Activated CD8-positive, alpha-beta memory T cell treated with anti-CD3 and anti-CD28 coated beads, Interleukin-2, amount 10 ng/mL, durations not matched to agents 7 days and 5 days (primary cell): ENCODE results near the gene EFL1. TPM values are rescaled to one million over a fixed set of nuclear protein-coding genes. Genes with fewer than 3 reads are reported as not detected.
A peak's percentile ranks its signal among the peaks of the same experiment; 100 is the strongest.
"Not testable (repeated sequence)": the region's sequence is repeated elsewhere in the genome, so short reads cannot be mapped to it uniquely, and the experiment has no call there.

ENCODE experiments used
- ATAC-seq: fragments of 150-1000 bp; cut with Tn5 transposase; one replicate; pipeline ENCODE4 v1.10.0; 2021; ENCODE audit warnings: moderate library complexity
- CTCF ChIA-PET: fragments of 350-600 bp; sonication (Branson Sonifier 250); formaldehyde crosslinking; loops from one replicate; lab custom pipeline; 2021; ENCODE audit warnings: antibody characterized with exemption; lab: Charles Lee
- DNase-seq: peaks from one replicate; pipeline ENCODE4 v3.0.0-alpha.2; 2020
- H3K27ac Mint-ChIP-seq: one replicate; pipeline ENCODE4 v1.8.0; 2021; ENCODE audit warnings: mild to moderate bottlenecking, mixed read lengths
- H3K27me3 Mint-ChIP-seq: one replicate; pipeline ENCODE4 v1.8.0; 2021; ENCODE audit warnings: mixed read lengths
- H3K36me3 Mint-ChIP-seq: one replicate; pipeline ENCODE4 v1.8.0; 2021; ENCODE audit warnings: mild to moderate bottlenecking, mixed read lengths
- H3K4me1 Mint-ChIP-seq: one replicate; pipeline ENCODE4 v1.8.0; 2021; ENCODE audit warnings: mixed read lengths
- H3K4me3 Mint-ChIP-seq: one replicate; pipeline ENCODE4 v1.8.0; 2021; ENCODE audit warnings: mild to moderate bottlenecking, moderate library complexity, mixed read lengths
- H3K9me3 Mint-ChIP-seq: one replicate; pipeline ENCODE4 v1.8.0; 2022; ENCODE audit warnings: low read depth, mixed read lengths
- total RNA-seq, 2 experiments: library from RNA; stranded (reverse); gene quantifications; one replicate each; pipeline ENCODE4 v1.2.3, GENCODE V29; 2021

The EFL1 gene
- total RNA-seq, 2 experiments from 2014 or later: 27.2 to 29.4 TPM

GRCh38 chr15:82261566-82262421 lies 740 bp downstream of the EFL1 start:
- ATAC-seq: peak; percentile 25
- Mint-ChIP-seq H3K4me1 (peaks cover 29% of the 10 kb centered on the region), H3K27ac (peak overlapping the region; percentile 88), H3K36me3 (peaks cover 26% of the 10 kb centered on the region), H3K4me3 (peak overlapping the region; percentile 93)
- CTCF ChIA-PET, H3K9me3 Mint-ChIP-seq, H3K27me3 Mint-ChIP-seq: not testable (repeated sequence)
- peak; percentile 68 for DNase-seq

DNA sequence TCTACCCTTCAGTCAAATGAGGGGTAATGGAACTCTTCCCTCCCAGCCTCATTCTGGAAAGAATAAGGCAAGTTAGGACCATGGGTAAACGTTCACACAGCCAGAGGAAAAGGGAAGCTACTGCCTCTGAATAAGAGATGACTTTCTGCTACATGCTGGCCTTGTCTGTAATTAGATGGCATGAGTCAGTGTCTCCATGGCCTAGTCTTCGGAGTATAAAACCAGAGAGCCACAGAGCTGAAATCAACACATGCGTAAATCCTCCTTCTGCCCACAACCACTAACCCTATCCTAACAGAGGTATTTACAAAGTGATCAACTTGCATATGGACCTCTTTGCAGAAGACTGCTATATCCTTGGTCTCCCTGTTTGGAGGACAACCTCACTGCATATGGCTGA lies 14.3 kb downstream of the EFL1 start:
- DNase-seq, H3K27me3 Mint-ChIP-seq, H3K27ac Mint-ChIP-seq, H3K4me3 Mint-ChIP-seq, H3K9me3 Mint-ChIP-seq, ATAC-seq, CTCF ChIA-PET: not testable (repeated sequence)
- peaks cover 26% of the 10 kb centered on the region for H3K4me1 Mint-ChIP-seq
- H3K36me3 Mint-ChIP-seq: peaks cover 32% of the 10 kb centered on the region

- H3K9me3 Mint-ChIP-seq, H3K27me3 Mint-ChIP-seq, CTCF ChIA-PET, H3K4me3 Mint-ChIP-seq: not testable (repeated sequence)
- Mint-ChIP-seq H3K27ac (peak overlapping the region; percentile 63), H3K4me1 (peaks cover 31% of the 10 kb centered on the region), H3K36me3 (peaks cover 29% of the 10 kb centered on the region)
- peak; percentile 43 for DNase-seq
- ATAC-seq: peak; percentile 39
Observed at GRCh38 chr15:82245956-82246355, 16.6 kb downstream of the EFL1 start.

DNA sequence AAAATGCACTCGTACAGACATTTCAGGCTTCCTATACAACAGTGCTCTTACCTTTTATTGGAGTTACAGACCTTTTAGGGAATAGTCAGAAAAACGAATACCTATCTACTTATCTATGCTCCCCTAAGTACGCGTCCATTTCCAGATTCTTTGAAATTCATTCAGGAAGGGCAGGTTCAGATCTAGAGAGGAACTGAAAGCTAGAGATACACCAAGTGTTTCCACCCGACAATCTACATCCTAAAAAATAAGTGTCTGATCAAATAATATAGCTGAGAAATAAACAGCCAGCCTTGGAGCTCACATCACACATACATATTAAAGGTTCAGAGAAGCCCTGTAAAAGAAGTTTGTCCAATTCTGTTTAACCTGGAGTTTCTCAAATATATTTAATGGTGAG lies 18.9 kb downstream of the EFL1 start:
- ATAC-seq, H3K9me3 Mint-ChIP-seq, H3K27ac Mint-ChIP-seq, H3K27me3 Mint-ChIP-seq, H3K4me3 Mint-ChIP-seq, CTCF ChIA-PET, DNase-seq: not testable (repeated sequence)
- peaks cover 43% of the 10 kb centered on the region for H3K36me3 Mint-ChIP-seq
- H3K4me1 Mint-ChIP-seq: peaks cover 31% of the 10 kb centered on the region

DNA sequence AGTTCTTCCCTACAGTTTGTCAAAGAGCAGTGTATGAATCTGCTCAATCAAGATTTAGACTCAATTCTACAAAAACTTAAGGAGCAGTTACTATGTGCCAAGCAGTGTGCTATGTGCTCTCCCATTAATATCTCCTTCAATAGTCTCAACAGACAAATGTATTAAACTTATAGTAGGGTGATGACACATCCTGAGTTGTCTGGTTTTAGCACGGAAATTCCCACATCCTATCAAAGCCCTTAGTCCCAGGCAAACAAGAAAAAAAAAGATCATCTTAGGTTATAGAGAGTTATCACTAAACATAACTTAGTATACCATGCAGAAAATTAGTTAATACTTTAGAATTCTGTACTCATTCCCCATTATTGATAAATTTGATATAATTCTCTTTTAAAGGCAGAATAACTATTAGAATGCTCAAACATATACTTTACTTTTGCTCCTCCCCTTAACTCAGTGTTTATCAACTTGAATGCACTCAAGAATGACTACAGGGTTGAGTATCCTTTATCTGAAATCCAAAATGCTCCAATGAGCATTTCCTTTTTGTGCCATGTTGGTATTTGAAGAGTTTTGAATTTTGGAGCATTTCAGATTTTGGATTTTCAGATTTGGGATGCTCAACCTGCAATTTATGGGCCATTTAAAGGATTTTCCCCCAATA lies 20.6 kb downstream of the EFL1 start:
- peaks cover 45% of the 10 kb centered on the region for H3K36me3 Mint-ChIP-seq

GRCh38 chr15:82239685-82240391 lies 22.7 kb downstream of the EFL1 start:
- no peak for DNase-seq
- H3K4me3 Mint-ChIP-seq: no peak overlapping the region
- ATAC-seq: no peak
- H3K27ac Mint-ChIP-seq: no peak overlapping the region
- peaks cover 44% of the 10 kb centered on the region for H3K36me3 Mint-ChIP-seq
- H3K4me1 Mint-ChIP-seq: peaks cover 14% of the 10 kb centered on the region
- no peaks in the 10 kb centered on the region for H3K9me3 Mint-ChIP-seq
- no peaks in the 10 kb centered on the region for H3K27me3 Mint-ChIP-seq
- CTCF ChIA-PET: no interaction called here

More for the DNA sequence above, 20.6 kb downstream of the EFL1 start:
- H3K9me3 Mint-ChIP-seq, H3K4me3 Mint-ChIP-seq, ATAC-seq, H3K27me3 Mint-ChIP-seq, CTCF ChIA-PET, DNase-seq: not testable (repeated sequence)
- Mint-ChIP-seq H3K4me1 (peaks cover 32% of the 10 kb centered on the region), H3K27ac (peak overlapping the region; percentile 10)

- H3K27ac Mint-ChIP-seq, H3K4me3 Mint-ChIP-seq, H3K27me3 Mint-ChIP-seq, DNase-seq, CTCF ChIA-PET, ATAC-seq, H3K9me3 Mint-ChIP-seq: not testable (repeated sequence)
- Mint-ChIP-seq H3K4me1 (peaks cover 13% of the 10 kb centered on the region), H3K36me3 (peaks cover 41% of the 10 kb centered on the region)
Observed at GRCh38 chr15:82237944-82238534, 24.5 kb downstream of the EFL1 start.

GRCh38 chr15:82231842-82232241 lies 30.7 kb downstream of the EFL1 start:
- H3K4me3 Mint-ChIP-seq: no peak overlapping the region
- no peaks in the 10 kb centered on the region for H3K9me3 Mint-ChIP-seq
- no peak overlapping the region for H3K27ac Mint-ChIP-seq
- CTCF ChIA-PET: interaction anchor here (0.6 kb wide), 1 partner anchor 29 kb away, joined by 3 read pairs; no protein-coding TSS in a partner anchor
- H3K4me1 Mint-ChIP-seq: peaks cover 26% of the 10 kb centered on the region
- DNase-seq: no peak
- H3K27me3 Mint-ChIP-seq: no peaks in the 10 kb centered on the region
- ATAC-seq: no peak
- peaks cover 32% of the 10 kb centered on the region for H3K36me3 Mint-ChIP-seq

DNA sequence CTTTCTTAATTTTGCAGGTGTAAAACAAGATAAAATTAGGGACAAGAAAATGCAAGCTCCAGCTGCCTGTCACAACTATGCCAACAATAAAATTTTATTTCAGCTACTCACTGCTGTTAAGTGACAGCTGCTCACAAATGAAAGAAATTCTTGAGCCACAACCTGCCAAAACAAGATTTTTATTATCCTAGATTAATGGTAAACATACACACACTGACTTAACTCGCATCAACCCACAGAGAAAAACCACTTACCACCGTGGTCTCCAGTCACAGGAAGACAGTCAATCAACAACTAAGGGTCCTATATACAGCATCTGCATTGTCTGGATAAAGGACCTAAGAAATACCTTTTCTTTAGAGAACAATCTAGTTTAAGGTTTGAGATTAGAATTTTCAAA lies 31.3 kb downstream of the EFL1 start:
- peaks cover 26% of the 10 kb centered on the region for H3K4me1 Mint-ChIP-seq
- DNase-seq (peak; percentile 76), ATAC-seq (peak; percentile 72)
- CTCF ChIA-PET: no interaction called here
- H3K4me3 Mint-ChIP-seq: no peak overlapping the region
- H3K9me3 Mint-ChIP-seq: no peaks in the 10 kb centered on the region
- peaks cover 33% of the 10 kb centered on the region for H3K36me3 Mint-ChIP-seq
- no peak overlapping the region for H3K27ac Mint-ChIP-seq
- H3K27me3 Mint-ChIP-seq: no peaks in the 10 kb centered on the region

GRCh38 chr15:82228750-82229149 lies 33.8 kb downstream of the EFL1 start:
- peaks cover 35% of the 10 kb centered on the region for H3K36me3 Mint-ChIP-seq
- no peak overlapping the region for H3K27ac Mint-ChIP-seq
- no peaks in the 10 kb centered on the region for H3K9me3 Mint-ChIP-seq
- H3K4me3 Mint-ChIP-seq: no peak overlapping the region
- H3K4me1 Mint-ChIP-seq: peaks cover 26% of the 10 kb centered on the region
- CTCF ChIA-PET: no interaction called here
- no peaks in the 10 kb centered on the region for H3K27me3 Mint-ChIP-seq
- DNase-seq: no peak
- no peak for ATAC-seq

DNA sequence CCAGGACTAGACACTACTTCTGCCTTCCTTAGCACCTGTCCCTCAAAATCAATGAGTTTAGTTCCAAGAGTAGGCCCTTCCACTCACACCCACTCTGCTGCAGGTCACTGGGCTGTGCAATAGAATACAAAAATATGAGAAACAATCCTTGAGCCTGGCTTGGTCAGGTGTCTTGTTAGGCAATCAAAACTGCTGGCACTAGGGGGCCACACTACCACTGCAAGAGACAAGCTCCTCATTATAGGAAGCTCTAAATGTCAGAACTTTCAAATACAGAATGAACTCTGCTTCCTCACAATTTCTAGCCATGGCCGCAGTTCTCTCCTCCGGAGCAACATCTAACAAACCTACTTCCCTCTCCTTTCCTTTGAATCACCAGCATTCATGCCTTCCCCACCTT lies 41.0 kb downstream of the EFL1 start:
- H3K27me3 Mint-ChIP-seq, CTCF ChIA-PET, H3K4me1 Mint-ChIP-seq, H3K9me3 Mint-ChIP-seq, H3K27ac Mint-ChIP-seq, ATAC-seq, H3K4me3 Mint-ChIP-seq: not testable (repeated sequence)
- peaks cover 33% of the 10 kb centered on the region for H3K36me3 Mint-ChIP-seq
- peak; percentile 51 for DNase-seq

DNA sequence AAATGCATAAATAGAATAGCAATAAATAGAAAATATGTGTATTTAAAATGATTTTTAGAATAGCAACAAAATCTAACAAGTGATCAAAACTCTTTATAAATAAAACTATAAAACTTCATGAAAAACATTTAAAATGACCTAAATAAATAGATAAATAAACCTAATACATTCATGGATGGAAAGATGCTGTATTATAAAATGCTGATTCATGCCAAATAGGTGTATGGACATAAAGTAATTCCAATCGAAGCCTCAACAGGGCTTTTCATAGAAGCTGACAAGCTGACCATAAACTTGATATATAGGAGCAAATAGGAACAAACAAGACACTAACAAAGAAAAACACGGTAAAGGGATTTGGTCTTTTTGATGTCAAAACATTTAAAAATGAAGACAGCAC lies 46.4 kb downstream of the EFL1 start:
- ATAC-seq, H3K4me1 Mint-ChIP-seq, H3K27ac Mint-ChIP-seq, DNase-seq, H3K9me3 Mint-ChIP-seq, H3K4me3 Mint-ChIP-seq, CTCF ChIA-PET, H3K27me3 Mint-ChIP-seq: not testable (repeated sequence)
- peaks cover 38% of the 10 kb centered on the region for H3K36me3 Mint-ChIP-seq

GRCh38 chr15:82212201-82212600 lies 50.3 kb downstream of the EFL1 start:
- ATAC-seq, H3K27ac Mint-ChIP-seq, H3K27me3 Mint-ChIP-seq, DNase-seq, CTCF ChIA-PET, H3K9me3 Mint-ChIP-seq, H3K4me3 Mint-ChIP-seq, H3K4me1 Mint-ChIP-seq: not testable (repeated sequence)
- peaks cover 25% of the 10 kb centered on the region for H3K36me3 Mint-ChIP-seq
